CD4-positive, alpha-beta T cell treated with Interleukin-6 at 100 ng/mL for 8 hours (primary cell): ENCODE results near the gene TUBA1B.

ENCODE experiments used
- DNase-seq: peaks from one replicate; pipeline ENCODE4 v3.0.0-alpha.2; 2020; ENCODE audit warnings: mixed read lengths, low spot score

Gene TUBA1B

DNA sequence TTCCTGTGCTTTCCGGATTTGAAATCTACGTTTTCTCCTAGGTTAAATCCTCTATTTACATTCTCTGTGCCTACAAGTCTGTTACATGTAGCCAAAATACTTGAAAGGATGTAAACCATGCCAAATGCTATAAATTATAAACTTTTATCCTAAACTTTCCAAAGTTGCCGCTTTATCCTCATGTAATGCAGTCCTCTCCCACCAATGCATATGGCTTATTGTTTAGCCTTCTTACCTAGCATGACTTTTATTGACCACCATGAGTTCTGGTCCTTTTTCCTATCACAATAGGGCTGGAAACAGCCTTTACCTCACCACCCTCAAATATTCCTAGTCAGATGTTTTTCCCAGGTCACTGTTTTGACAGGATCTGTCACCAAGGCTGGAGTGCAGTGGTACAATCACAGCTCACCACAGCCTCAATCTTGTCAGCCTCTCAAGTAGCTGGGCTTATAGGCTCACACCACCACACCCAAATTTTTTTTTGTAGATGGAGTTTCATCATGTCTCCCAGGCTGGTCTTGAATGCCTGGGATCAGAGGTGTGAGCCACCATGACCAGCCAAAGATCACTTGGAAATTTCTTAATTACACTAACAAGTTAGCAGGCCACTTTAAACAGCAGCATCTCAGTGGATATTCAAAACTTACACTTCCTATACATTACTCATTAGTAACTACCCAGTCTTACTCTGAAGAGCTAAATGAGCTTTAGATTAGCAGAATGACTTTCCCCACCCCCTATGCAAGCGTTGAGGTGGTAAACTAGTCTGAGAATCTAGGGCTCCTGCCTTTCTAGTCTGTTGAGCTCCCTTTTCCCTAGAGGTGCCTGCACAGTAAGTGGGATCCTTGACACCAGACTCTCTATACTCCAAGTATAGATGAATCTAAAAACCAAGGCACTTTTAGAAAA, 4.1 kb downstream of the TUBA1B start:
- no peak for DNase-seq

DNA sequence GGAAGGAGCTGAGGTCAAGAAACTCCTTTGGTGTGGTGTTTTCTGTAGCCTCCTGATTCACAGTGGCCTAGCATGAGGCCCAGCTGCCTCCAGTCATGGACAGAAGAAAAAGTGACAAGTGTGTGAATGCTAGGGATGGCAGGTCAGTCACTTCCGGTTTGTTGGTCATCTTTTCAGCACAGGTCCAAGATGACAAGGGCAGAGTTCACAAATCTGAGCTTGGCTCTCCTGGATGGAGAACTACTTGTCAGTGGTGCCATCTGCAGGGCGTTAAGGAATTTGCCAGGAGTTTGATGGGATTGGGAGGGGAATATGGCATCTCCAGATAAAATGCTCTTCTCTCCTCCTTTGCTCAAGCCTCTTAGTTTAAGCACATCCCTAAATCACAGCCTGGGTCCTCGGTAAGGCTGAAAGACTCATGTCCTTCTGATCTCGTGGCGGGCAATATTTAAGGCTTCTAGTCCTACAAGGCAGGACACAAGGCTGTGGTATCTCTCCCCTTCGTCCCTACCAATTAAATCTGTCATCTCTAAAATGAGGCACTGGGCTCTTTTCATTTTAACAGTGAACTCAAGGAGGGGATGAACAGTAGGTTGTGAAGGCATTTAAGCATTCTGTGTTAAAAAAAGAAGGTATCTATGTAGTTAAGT, 10.0 kb downstream of the TUBA1B start:
- DNase-seq, result no peak

DNA sequence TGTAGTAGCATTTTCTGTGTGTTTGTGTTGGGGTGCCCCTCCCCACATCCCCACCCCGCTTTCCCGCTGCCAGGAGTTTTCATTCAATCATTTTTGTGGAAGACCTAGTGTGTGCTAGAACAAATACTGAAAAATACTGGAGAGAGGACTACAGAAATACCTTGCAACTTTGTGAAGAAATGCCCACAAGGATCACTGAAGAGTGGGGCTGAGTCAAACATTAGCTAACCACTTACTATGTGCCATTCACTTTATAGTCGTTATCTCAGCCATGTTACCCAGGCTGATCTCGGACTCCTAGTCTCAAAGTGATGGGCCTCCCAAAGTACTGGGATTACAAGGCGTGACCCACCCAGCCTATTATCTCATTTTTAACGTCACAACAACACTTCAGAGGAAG, 20.0 kb downstream of the TUBA1B start:
- no peak for DNase-seq

DNA sequence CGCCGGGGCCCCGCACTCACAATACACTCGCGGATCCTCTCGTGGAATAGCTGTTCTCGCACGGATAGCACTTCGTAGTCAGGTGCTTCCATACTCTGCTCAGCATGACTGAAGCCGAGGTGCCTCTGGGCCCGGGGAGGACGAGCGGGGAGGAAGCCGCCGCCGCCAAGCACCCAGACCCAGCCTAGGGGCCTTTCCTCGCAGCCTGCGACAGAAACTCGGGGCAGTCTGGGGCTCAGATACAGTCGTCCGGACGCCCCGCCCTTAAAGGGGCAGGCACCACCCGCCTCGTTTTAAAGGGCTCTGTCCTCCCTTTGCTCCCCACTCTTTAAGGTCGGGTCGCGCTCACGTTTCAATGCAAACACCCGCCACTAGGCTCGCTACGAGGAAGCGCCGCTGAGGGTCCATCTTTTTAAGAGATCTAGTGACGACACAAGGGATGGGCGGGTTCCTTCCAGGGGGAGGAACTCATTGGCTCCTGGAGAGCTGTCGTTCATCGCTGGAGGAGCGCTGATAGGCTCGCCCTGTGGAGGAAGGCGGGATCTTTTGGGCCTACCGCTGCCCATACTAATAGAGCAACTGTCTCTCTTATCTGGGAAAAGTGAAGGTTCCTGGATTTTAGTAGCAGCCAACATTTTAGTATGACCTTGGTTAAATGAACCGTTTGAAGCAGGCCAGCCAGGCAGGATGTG, 20.6 kb downstream of the TUBA1B start, which contains the start of gene LMBR1L:
Gene LMBR1L (minus strand): TSS at position 384 of the 692 bp plus-strand sequence. CDS start 292 bp downstream, at position 92.
- DNase-seq, result peak; percentile 97

DNA sequence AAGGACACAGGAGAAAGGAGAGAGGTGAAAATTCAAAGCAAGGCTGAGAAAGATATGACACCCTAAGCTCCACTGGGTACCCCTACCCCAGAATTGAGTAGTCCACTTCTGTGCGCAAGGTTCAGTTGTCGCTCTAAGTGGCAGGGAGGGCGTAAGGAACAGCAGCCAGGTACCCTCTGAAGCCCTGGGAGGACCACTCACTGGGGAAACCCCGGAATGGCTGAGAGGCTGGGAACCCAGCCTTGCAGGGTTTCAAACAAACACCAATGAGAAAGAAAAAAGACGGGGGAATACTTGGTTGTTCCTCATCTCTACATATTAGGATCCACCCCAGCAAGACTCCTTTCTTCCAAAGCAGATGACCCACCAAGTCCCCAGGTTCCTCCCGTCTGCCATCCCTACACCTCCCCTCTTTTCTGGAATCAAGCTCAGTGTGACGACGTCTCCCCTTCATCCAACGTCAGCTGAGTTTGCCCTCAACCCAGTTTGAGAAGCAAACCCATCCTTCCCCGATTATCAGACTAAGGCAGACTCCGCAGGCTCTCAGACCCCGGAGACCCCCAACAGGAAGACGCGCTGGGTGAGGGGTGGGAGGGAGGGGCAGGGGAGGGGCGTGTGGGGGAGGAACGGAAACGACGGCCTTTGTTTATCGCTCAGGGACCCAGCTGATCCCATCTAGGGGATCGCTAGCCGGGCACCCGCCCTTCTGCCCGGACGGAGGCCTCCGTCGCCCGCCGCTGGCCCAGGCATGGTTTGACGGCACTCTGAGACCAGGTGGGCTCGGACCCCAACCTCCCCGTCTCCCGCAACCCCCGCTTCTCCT, 21.3 kb downstream of the TUBA1B start:
- peak; percentile 26 for DNase-seq

DNA sequence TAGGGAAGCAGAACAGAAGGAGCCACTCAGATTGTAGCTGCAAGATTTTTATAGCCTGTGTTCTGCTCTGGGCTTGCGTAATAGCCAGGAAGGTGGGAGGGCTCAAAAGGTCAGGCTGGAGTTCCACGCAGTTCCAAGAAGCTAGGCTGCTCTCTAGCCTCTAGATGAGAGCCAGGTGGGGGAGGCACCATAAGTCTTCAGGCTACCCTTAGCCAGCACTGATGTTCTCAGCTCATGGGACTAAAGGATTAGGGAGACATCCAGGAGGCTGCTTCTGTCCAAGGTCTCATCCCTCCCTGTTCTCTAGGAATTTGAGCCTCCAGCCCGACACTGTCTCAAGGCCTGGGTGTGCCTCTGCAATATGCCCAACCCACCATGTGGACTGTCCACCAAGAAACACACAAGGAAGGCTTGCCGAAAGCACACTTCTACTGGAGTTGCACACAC, 22.2 kb downstream of the TUBA1B start:
- no peak for DNase-seq

DNA sequence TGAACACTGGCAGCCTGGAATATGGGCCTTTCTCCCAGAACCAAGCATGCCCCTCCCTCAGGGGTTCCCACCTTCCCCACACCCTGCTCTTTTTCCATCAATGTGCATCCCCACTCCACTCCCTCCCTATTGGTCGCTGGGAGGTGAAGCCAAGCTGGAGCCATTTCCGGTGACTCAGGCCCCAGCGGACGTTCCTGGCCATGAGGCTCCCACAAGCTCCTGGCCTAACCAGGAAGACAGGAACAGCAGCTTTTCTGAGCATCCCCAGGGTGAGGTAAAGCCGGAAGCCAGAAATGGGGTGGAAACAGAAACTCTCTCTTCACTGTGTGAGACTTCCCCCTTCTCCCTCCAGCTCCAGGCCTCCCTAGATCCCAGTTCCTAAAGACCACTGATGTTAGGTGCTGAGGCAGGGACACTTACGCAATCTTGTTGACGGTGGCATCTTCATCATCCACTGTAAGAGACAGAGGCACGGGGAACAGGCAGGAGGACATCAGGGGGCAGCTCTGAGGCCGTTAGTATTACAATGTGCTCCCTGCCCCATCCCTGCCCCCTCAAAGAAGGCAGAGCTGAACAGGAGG, 25.6 kb downstream of the TUBA1B start:
- DNase-seq, result no peak

DNA sequence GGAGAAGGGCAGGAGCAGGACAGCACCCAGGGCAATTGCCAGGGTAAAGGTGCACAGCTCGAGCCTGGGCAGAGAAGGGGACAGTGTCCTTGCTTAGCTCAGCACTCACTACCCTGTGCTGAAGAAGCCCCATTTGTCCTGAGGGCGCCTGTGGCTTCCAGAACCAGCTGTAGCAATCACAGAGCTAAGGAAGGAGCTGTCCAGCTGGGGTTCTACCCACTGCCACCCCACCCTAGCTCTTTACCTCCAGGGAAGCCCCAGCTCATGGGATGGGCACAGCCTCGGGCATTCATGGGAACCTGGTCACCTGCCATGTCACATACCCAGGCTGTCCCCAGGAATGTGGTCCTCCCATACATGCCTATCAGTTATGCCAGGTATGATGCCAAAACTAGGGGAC, 26.4 kb downstream of the TUBA1B start:
- no peak for DNase-seq

DNA sequence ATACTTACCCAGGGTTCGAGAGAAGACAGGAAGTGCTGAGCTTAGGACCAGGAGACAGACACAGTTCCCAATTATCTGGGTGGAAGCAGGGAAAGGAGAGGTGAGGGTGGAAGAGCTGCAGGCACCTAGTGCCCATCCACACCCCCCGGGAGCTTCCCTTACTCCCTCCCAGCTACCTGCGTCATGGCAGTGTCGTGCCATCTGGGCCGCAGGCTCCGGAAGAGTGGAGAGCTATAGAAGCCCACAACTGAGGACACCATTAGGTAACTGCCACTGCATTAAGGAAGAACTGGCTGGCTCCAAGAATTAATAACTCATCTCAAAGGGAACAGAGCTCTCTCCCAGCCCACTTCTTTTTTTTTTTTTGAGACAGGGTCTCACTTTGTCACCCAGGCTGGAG, 30.8 kb downstream of the TUBA1B start:
- DNase-seq, result no peak

DNA sequence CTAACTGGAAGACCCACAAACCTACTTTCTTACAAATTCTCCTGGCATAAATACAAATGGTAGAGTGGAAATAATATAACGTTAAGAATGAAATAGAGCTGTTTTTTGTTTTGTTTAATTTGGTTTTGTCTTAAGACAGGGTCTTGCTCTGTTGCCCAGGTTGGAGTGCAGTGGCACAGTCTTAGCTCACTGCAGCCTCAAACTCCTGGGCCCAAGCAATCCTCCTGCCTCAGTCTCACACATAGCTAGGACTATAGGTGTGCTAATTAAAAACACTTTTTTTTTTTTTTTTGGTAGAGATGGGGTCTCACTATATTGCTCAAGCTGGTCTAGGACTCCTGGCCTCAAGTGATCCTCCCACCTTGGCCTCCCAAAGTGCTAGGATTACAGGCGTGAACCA, 32.5 kb downstream of the TUBA1B start:
- no peak for DNase-seq

DNA sequence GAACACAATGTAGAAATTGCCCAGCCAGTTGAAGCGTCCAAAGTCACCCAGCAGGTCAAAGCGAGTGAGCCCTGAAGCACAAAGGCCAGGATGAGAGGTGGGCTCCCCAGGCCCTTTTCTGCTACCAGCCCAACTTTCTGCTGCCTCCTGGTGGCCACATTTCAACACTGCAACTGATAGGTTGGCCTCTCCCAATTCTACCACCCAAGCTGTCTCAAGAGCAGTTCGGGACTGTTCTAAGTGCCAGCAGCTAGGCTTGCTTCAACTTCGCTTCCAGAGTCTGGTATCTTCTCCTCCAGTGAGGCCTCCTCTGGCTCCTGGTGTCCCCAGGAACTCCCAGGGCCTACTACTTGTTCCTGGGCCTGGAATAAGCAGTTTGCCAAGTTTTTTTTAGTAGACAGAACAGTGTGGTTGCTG, 33.2 kb downstream of the TUBA1B start:
- DNase-seq, result peak; percentile 58

DNA sequence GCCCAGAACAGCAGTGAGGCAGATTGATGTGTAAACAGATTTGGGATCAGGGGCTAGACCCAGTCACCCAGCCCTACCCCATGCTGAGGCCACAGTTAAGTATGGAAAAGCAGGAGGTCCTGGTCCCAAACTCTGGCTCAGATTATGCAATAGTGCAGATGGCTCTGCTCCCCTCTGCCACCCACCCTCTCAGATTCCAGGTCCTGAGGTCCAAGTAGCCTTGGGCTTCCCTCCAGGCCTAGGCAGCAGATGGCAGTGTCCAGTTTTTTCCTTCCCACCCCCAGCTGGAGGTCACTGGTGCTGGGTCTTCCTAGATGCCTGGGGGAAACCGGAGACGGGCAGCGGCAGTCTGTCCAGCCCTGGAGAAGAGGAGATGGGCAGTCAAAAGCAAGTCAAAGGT, 33.8 kb downstream of the TUBA1B start:
- no peak for DNase-seq

DNA sequence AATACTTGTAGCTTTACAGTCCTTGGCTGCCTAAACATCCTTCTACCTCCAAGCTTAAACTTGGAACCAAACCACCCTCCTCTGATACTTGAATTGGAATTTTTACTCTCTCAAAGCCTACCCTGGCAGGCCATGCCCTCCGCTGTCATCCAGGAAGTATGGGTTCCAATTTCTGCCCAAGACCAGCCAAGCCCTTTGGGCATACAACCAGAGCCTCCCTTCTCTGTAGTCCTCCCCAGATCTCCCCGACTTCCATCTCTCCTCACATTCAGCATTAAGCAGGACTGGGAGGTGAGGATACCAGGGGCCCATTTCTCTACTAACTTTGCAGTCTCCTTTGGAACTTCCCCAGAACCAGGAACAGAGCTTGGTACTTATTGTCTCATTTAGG, 36.2 kb downstream of the TUBA1B start:
- DNase-seq, result no peak

DNA sequence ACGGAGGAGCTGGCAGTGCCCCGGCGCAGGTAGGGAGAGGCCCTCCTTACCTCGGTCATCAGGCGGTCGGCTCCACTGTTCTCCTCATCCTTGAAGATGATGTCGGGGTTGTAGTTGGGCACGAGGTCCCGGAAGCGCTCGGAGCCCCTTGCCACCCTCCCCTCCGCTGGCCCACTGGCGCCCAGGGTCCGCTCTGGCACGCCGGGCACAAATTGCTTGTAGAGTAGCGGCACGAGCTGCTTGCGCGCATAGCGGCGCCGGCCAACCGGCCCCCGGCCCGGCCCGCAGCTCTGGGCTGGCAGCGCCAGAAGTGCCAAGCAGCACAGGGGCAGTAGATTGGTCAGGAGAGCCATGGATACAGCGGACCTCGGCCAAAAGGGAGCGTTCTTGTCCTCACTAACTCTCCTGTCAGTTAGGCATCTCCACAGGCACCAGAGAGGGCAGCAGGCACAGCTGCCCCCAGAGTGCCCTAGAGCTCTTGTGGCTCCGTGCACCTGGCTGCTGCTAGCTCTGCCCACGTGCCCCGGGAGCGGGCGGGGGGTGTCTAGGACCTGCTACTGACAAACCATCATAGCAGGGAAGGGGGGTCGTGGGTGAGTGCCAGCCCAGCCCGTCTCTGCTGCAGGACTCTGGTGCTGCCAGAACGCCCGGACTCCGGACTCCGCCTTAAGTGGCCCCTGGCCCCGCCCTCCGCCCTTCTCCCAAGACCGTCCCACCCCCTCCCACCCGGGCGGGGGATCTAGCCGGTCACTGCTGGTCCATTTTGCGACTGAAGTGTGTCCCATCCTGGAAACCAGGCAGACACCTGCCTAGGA, 36.8 kb downstream of the TUBA1B start, which contains the start of gene DHH:
Gene DHH (minus strand): TSS at position 642 of the 815 bp plus-strand sequence. CDS start 289 bp downstream, at position 353.
- DNase-seq, result no peak

DNA sequence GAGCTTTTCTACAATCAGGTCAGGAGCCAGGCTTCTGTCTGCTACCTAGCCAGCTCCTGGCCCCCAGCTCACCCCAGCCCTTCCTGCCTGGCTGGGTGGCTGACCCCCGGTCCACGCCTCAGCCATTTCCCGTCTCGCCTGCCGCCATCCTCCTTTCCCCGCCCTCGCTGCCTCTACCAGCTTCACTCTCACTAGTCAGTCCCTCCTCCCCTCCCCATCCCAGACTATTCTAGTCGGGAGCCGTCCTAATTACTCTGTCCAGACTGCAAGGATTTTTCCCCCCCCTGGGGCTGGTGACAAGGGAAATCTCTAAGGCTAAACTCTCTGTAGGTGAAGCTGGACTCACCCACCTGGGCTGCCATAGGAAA, 37.4 kb downstream of the TUBA1B start:
- no peak for DNase-seq

DNA sequence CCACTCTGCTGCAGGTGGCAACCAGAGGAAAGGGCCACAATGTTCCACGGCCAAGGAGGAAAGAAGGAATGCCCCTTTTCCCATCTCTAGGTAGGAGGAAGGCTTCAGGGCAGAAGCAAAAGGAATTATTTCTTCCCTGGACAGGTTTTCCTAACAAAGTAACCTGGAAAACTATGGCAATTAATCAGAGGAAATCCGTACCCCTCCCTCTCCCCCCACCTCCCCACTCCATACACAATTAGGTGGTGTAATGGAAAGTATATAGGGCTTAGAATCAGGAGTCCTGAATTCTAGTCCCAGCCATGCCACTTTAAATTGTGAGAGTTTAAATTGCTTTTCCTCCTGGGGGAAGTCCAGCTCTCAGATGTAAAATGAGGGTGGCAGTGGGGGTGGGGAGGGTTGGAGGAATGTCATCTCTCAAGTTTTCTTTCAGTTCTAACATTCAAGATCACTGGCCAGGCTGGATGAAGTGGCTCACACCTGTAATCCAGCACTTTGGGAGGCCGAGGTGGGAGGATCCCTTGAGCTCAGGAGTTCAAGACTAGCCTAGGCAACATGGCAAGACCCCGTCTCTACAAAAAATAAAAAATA, 38.3 kb downstream of the TUBA1B start:
- DNase-seq, result no peak

DNA sequence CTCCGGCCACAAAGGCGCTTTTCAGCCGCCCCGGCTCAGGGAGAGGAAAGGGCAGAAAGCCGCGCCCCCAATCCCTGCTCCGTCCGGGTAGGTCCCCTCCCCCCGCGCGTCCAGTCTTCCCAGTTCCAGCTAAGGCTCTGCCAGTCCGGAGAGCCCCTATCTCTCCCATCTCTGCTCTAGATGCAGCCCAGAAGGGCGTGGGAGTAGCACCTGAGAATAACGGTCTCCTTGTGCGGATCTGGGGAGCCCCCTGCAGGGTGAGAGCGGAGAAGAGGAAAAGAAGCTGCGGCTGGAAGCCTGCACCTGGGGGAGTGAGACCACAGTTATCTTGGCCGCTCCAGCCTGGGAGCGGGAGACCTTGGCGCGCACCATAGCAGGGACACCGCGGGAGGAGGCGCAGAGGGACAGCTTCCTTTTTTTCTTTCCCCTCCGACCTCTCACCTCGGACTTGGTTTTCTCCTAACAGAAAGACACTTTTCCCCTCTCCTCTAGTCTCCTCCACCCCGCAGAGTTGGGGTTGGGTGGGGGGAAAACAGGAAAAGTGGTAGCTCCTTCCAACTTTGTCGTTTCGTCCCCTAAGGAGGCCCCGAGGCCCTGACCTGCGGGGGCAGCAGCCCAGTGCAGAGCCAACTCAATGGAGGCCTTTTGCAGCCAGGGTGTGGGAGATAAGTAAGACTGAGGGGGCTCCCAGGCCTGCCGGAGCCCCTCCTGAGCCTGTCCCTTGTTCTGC, 38.9 kb downstream of the TUBA1B start:
- peak; percentile 47 for DNase-seq

DNA sequence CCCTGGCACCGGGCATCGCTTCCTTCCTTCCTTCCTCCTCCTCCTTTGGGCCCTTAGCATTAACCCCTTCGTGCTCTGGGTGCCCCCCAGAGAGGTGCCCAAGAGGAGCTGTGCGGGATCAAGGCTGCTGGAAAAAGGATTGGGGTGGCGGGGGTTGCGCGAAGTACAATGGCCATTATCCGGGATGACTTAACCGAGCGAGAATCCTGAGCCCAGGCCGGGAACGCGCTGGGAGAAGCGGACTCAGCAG, 39.4 kb downstream of the TUBA1B start:
- DNase-seq, result no peak

DNA sequence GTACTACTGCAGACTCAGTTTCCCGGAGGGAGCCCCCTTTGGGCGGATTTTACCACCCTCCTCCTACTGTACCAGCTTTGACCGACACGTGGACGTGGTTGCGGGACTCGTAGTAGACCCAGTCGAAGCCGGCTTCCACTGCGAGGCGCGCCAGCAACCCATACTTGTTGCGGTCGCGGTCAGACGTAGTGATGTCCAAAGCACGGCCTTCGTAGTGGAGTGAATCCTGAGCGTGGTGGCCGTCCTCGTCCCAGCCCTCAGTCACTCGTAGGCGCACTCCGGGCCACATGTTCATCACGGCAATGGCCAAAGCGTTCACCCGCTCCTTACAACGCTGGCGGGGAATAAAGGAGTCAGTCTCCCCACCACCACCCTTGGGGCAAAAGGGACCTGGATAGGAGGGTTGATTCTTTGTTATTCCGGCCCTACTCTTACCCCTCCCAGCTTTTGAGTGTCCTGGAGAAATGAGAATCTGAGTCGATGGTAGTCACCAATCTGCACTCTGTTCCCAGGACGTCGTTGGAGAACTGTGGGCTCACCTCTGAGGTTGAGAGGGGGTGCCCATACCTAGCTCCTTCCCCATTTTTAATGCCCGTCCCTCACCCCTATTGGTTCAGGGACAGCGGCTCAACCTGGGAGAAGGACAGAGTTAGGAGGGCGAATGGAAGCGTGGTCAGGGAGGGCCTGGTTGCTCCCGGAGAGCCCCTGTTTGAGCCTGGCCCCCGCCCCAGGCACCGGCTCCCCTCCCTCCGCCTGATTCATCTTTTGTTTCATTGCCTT, 39.9 kb downstream of the TUBA1B start:
- no peak for DNase-seq
